NCI-H2081 treated with DMSO at 0.1 percent for 48 hours (cell line): Measurements from ENCODE around the gene GPX7.
"Not testable (repeated sequence)": the region's sequence is repeated elsewhere in the genome, so short reads cannot be mapped to it uniquely, and the experiment has no call there.

ENCODE experiments used
- DNase-seq: peaks from one replicate; lab custom pipeline; 2025; lab: John Stamatoyannopoulos, UW

GPX7 gene

DNA sequence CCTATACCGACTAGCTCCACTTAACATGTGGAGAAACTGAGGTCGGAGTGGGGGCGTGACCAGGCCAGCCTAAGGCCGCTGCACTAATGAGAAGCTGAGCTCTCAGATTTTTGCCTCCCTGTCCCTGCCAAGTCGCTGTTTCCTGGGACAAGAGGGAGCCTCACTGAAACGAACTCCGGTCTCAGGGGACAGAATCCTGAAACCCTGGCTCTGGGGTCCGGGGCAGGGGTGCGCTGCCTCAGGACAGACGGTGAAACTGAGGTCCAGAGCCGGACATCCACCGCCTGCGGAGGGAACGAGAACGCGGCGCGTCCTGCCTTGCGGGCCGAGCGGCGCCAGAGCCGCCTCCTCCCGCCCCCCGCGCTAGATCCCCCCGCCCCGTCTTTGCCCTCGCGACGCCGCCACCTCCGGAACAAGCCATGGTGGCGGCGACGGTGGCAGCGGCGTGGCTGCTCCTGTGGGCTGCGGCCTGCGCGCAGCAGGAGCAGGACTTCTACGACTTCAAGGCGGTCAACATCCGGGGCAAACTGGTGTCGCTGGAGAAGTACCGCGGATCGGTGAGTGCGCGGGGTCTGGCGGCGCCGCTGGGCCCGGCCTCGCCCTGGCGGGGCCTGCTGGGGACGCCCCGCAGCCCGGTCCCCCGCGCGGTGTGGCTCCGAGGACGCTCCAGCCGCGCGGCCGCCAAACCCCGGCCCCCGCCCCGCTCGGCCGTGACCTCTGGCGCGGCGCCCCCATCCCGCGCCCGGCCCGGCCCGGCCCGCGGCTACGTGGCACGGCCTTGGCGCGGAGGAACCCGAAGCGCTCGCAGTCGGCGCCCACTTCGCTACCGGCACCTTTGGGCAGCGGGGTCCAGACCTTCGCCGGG is at the start of gene GPX7:
TSS of gene GPX7 (plus strand) at position 381 of the 865 bp plus-strand sequence. CDS start at position 420, 39 bp downstream.
- no peak for DNase-seq

DNA sequence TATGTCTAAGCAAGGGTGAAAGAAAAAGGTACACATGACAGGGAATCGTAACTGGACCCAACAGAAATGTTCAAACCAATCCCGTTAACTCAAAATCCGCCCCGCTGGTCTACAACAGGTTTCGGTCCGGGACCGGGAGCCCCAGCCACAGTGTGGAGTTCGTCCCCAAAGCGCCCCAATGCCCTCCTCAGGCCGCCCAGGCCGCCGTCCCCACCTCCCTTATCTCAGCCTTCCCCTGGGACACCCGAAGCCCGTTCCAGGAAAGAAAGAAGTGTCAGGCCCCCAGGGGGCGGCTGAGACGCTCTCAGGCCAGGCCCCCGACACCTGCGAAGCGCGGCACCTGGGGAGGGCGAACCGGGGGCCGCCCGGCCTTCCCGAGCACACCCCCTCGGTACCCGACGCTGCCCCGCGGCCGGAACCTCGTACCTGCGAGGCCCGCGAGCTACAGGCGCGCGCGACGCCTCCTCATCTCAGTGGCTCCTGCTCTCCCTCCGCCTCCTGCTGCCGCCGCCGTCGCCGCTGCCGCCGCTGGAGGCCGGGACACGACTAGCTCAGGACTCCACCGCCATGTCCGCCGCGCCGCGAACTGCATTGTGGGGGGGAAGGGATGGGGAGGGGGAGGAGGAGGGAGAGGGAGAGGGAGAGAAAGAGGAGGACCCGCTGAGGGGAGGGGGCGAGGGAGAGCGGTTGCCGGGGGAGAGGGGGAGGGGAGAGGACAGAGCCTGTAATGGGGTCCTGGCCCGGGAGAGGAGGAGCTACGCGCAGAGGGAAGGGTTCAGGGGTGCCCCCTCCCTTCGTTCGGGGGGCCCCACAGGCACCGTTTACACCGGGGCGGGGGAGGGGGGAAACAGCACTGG is 49.4 kb upstream of the GPX7 start, which contains the start of gene TUT4:
TSS of gene TUT4 (minus strand) at position 588 of the 857 bp plus-strand sequence. CDS start 26,812 bp downstream, outside the sequence.
- no peak for DNase-seq

DNA sequence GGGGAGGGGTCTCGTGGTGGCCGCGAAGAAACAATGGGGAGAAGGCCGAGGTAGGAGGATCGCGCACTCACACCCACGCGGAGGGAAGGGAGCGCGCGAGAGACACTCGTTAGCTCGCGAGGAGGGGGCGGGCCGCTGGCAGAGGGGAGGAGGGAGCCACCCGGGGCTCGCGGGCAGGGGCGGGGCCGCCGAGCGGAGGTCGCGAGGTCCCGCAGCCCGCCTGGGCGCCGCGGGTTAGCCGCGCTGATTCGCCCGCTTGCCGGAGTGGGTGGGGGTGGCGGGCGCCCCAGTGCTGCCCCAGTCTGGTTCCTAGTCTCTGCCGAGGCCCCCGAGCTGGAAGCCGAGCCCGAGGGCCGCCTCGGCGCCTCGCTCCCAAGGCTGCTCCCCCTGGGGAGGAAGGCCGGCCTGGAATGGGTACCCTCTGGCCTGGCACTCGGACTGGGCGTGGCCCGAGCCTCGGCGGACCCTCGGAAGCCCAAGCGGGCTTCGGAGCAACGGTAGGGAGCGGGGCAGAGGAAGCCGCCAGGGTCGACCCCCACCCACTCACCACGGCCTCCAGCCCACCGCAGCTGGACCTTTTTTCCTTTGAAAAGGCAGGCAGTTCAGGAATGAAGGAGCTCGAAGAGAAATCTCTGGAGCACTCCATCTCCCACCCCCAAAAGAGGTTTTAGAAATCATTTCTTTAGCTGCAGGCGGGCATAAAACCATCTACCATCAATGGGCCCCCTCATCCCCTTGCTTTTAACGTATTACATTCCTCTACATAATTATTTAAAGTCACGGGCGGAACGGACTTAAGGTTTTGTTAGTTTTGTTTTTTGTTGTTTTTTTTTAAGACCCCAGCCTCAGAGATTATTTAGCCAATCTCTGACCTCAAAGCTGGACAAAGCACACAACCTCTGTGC is 48.6 kb upstream of the GPX7 start:
- DNase-seq, result no peak

DNA sequence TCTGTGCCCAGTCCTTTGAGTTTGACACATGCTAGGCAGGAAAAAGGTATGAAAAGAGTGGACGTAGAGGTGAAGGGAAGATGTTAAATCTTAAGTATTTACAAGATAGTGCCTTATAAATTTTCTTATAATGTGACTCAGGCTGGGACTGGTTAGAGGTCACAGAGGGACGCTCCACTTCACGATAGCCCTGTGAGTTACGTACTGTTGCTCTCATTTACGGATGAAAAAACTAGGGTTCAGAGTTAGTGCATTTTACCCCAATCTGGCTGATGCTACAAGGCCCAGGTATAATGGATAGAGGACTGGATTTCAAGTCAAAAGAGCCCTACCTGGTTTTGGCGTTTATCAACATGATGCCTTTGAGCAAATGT is 47.9 kb upstream of the GPX7 start:
- no peak for DNase-seq

DNA sequence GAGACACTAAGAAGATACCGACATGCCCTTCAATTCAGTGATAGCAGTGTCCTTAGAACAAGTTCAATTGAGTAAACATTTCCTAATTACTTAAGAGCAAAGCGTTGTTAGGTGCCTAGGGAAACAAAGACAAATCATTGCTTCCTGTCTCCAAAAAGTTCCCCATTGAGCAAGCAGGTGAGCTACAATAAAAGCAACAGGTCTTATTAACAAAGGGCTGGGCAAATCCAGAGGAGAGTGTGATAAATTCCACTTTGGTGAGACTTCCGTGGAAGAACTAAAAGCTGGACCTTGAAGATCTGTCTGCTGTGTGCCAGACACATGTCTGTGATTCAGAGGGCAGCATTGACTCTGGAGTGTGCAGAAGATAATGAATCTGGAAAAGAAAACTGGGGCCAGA is 47.4 kb upstream of the GPX7 start:
- DNase-seq, result peak; percentile 36

DNA sequence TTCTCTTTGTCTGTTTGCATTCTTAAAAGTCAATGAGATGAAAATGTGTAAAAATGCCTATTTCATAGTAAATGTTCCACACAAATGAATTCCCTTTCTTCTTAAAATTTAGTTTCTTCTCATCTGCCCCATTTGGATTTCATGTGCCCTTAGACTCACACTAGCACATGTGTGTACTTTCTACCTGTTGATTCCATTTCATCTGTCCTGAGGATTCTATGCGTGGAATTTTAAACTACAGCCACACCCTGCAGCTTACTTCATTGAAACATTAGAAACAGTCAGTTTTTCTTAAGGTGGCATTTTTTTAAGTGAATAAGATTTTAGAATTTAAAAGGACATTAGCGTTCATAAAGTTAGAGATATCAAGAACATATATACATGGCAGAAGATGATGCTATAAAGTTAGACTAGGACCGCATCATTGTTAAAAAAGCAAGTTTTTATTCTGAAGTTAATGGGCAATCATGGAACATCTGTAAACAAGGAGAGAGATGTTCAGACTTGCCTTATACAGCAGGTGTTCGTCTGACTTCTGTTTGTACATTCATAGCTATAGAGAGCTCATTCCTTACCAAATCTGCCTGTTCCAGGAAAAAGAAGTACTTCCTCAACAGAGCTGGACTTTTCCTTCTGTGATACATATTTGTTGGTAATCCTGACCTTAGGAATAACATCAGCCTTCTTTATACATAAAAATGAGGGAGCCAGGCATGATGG is 45.4 kb upstream of the GPX7 start:
- DNase-seq, result no peak

DNA sequence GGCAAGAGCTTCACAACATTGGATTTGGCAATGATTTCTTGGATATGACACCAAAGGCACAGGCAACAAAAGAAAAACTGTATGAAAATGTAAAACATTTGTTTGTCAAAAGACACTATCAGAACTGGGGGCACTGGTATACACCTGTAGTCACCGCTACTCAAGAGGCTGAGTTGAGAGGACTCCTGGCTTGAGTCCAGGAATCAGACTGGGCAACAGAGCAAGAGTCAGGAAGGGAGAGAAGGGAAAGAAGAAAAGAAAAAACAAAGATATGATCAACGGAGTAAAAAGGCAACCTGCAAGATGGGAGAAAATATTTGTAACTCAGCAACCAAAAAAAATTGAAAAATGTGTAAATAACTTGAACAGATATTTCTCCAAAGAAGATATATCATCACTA is 43.2 kb upstream of the GPX7 start:
- DNase-seq, result no peak

DNA sequence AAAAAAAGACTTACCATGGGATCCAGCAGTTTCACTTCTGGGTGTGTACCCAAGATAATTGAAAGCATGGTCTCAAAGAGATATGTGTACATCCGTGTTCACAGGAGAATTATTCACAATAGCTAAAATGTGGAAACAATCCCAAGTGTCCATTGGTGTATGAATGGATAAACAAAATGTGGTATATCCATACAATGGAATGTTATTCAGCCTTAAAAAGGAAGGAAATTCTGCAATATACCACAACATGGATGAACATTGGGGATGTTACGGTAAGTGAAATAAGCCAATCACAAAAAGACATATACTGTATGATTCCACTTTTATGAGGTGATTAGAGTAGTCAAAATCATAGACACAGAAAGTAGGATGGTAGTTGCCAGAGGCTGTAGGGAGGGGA is 42.3 kb upstream of the GPX7 start:
- no peak for DNase-seq

DNA sequence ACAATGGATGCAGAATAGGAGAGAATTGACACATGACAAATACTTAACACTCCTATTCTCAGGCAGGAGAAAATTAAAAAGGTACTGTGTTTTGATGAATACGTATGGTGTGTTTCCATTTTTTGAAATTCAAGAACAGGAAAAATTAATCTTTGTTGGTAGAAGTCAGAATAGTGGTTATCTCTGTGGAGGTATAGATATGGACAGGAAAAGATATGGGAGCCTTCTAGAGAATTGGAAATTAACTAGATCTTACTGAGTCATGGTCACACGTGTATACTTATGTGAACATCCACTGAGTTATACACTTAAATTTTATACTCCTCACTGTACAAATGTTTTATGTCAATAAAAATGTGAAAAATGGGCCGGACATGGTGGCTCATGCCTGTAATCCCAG is 39.4 kb upstream of the GPX7 start:
- DNase-seq, result no peak

DNA sequence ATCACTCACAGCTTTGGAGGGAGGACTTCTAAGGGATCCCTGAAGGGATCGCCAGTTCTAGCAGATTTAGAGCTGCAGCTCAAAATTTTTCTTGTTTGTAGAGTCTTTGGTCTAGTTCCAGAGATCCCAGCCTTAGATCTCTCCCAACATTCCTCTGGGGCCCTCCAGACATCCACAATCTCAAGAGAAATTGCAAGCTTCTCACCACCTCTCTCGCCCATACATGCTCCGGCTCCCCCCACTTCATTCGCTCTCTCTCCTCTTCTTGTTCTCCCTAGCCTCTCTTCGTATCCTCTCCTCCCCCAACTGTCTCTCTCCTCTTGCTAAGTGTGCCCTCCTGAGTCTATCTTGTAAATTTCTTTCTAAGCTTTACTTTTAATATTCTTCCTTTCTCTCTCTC is 34.2 kb upstream of the GPX7 start:
- DNase-seq, result no peak

DNA sequence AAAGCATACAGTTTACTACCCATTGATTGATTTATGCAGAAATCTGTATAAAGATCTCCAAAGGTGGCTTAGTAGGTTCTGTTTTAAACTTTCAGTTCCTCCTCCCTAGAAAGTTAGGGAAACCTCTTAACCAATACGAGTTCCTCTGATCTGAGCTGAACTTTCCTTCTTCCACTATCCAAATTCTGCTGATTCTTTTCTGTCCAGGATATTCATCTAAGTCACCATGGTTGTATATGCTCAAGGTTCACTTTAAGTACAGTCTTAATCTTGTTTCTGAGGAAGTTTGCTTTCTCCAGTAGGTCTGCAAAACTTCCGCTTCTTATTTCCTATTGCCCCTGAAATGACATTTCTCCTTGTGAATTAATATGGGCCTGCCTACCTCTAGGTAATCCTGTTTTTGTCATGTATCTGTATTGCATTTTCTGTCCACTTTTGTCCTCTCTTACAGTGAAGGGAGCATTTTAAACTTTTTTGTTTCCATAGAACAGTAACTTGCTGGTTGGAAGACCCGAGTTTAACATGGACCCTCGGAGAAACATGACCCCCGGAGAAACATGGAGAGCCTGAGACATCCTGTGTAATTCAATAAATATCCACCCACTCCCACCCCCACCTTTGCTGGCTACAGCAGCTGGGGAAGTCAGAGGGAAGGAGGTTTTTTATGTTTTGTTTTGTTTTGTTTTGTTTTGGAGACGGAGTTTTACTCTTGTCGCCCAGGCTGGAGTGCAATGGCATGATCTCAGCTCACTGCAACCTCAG is 32.5 kb upstream of the GPX7 start:
- no peak for DNase-seq

DNA sequence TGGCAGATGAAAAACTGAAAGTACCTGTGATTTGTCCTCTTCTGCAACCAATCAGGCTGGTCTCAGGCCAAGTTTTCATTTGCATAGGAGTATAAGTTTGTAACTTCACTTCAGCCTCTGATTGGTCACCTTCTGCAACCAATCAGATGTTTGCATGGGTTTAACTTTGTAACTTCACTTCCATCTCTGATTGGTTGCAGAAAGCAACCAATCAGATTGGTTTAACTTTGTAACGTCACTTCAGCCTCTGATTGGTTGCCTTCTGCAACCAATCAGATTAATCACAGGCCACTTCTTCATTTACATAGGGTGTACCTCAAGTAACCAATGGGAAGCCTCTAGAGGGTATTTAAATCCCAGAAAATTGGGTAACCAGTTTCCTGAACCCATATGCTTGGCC is 30.4 kb upstream of the GPX7 start:
- DNase-seq, result no peak

DNA sequence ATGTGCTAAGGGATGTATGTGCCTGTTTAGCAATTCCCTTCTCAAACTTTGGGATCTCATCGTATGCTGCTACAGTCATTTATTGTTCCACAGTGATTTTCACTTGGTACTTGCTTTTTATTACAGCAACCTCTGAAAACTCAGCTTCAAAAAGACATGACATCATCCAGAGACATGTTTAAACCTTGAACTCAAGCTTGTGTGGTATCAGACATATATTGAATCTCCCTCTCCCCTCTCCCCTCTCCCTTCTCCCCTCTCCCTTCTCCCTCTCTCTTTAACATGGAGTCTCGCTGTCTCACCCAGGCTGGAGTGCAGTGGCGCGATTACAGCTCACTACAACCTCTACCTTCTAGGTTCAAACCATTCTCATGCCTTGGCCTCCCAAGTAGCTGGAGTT is 29.8 kb upstream of the GPX7 start:
- DNase-seq, result no peak

DNA sequence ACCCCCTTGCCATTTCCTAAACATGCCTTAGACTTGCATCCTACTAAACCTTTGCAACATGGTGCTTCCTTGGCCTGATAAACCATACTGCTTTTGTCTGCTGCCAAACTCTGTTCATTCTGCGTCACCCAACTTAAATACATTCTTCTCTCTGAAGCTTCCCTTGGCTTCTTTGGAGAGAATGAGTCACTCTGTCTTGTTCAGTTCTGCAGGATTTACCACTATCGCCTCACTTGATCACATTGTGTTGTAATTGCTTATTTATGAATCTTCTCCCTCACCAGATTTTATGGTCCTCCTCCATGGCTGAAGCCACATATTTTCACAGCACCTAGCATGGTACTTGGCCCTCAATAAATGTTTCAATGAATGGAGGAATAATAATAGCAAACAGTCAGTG is 27.6 kb upstream of the GPX7 start:
- no peak for DNase-seq

DNA sequence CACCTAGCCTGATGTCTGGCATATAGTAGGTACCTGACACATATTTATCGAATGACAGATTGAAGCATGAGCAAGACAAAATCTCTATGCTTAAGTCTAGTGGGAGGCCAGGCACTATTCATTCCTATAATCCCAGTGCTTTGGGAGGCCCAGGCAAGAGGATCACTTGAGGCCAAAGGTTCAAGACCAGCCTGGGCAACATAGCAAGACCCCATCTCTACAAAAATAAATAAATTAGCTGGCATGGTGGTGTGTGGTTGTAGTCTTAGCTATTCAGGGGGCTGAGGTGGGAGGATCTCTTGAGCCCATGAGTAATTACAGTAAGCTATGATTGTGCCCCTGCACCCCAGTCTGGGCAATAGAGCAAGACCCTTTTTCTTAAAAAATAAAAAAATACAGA is 26.1 kb upstream of the GPX7 start:
- no peak for DNase-seq

DNA sequence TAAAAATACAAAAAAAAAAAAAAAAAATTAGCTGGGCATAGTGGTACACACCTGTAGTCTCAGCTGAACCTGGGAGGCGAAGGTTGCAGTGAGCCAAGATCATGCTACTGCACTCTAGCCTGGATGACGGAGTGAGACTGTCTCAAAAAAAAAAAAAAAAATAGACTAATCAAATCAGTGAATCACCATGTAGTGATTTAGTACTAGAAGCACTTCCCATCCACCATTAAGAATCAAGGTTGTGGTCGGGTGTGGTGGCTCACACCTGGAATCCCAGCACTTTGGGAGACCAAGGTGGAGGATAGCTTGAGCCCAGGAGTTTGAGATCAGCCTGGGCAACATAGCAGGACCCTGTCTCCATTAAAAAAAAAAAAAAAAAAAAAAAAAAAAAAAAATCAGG is 24.1 kb upstream of the GPX7 start:
- DNase-seq, result not testable (repeated sequence)

DNA sequence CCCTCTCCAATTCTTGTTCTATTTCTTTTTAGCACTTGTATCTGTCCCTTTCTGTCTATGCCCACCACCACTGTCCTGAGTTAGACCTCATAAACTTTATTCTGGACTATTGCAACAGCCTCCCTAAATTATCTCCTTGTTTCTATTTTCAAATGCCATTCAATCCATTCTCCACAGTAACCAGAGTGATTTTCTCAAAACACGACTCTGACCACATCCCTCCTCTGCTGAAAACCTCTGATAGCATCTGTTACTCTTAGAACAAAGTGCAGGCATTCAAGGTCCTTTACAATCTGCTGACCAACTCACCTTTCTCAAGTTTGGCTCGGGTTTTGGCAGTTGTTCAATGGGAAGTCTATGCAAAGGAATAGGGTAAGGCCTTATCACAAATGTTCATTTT is 22.8 kb upstream of the GPX7 start:
- no peak for DNase-seq

DNA sequence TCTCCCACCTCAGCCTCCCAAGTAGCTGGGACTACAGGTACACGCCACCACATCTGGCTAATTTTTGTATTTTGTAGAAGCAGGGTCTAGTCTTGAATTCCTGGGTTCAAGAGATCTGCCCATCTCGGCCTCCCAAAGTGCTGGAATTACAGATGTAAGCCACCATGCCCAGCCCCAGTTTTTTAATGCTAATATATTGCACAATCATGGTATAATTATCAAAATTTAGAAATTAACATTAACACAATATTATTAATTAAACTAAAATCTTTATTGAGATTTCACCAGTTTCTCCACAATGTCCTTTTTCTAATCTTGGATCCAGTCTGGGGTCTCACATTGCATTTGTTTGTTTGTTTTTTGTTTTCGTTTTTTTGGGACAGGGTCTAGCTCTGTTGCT is 21.9 kb upstream of the GPX7 start:
- no peak for DNase-seq

DNA sequence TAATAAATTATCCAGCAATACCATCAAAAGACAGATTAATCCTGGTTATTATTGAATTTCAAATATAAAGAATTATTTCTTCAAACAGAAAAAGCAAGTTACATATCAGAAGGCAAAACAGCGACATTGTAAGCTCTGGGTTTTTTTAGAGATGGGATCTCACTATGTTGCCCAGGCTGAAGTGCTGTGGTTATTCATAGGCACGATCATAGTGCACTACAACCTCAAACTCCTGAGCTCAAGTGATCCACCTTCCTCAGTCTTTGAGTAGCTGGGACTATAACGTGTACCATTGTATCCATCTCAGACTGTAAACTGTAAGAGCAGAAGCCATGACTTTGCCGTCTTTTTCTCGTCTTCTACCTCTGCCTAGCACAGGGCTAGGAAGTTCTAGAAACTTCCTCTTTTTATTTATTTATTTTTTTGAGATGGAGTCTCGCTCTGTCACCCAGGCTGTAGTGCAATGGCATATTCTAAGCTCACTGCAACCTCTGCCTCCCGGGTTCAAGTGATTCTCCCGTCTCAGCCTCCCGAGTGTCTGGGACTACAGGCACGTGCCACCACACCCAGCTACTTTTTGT is 20.0 kb upstream of the GPX7 start:
- DNase-seq, result no peak

DNA sequence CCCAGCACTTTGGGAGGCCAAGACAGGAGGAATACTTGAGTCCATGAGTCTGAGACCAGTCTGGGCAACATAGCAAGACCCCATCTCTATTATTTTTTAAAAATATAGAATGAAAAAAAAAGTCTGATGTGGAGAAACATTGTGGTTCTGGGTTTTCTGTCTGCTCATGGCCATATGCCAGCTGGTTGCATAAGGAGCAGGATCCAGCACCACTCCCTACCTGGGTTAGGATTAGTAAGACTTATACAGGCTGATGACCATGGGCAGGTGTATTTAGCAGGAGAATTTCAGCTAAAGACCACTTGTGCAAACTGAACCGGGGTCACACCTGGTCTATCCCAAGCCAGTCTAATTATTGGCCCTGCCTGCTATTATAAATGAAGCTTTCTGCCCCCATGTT is 16.7 kb upstream of the GPX7 start:
- no peak for DNase-seq
